ENCODE measurements around the gene FKBP5. TPM values are rescaled to one million over a fixed set of nuclear protein-coding genes. Genes with fewer than 3 reads are reported as not detected.

FKBP5 gene
- total RNA-seq, 4 donors from 2014 or later: 65.0 to 273 (median 103) TPM

GRCh38 chr6:35728683-35729678 is 40.3 kb upstream of the FKBP5 start:
- Histone ChIP-seq H3K4me1 (peaks cover 87 to 100% (median 90%) of the 10 kb centered on the region in 3 donors), H3K9me3 (no peaks in the 10 kb centered on the region), H3K27me3 (no peaks in the 10 kb centered on the region), H3K36me3 (no peaks in the 10 kb centered on the region), H3K4me3 (peak overlapping the region in 3 of 4 donors; percentile 41 to 73 (median 53)), H3K27ac (peak overlapping the region; percentile 99 to 100 (median 100))
- TF ChIP-seq POLR2A (IDR thresholded peaks at IDR 0.05) (peak in 2 of 4 donors; percentile 15 to 33), CTCF (IDR thresholded peaks at IDR 0.05) (peak in 3 of 6 experiments; percentile 9 to 38 (median 11))
- intact Hi-C loops (cut with DNase I): loop anchor here (5.0 kb wide), 2 partner anchors 37 to 127 kb away; no protein-coding TSS in a partner anchor
- DNase-seq: no peak
- 34 to 62% methylated on average over 5 to 6 of the region's 12 CpGs for WGBS, 2 donors

GRCh38 chr6:35727935-35728682 is 39.4 kb upstream of the FKBP5 start:
- Histone ChIP-seq H3K4me3 (peak overlapping the region; percentile 34 to 73 (median 47)), H3K9me3 (no peaks in the 10 kb centered on the region), H3K4me1 (peaks cover 83 to 100% (median 87%) of the 10 kb centered on the region in 3 donors), H3K36me3 (no peaks in the 10 kb centered on the region), H3K27ac (peak overlapping the region; percentile 99 to 100 (median 100)), H3K27me3 (no peaks in the 10 kb centered on the region)
- intact Hi-C loops (cut with DNase I): loop anchor here (5.0 kb wide), 2 partner anchors 36 to 126 kb away; no protein-coding TSS in a partner anchor
- 0 to 43% methylated on average over 1 to 13 of the region's 57 CpGs for WGBS, 2 donors
- DNase-seq: peak; percentile 84
- TF ChIP-seq CTCF (IDR thresholded peaks at IDR 0.05) (peak in 1 of 6 experiments; percentile 17), POLR2A (IDR thresholded peaks at IDR 0.05) (peak in 2 of 4 donors; percentile 48 to 86)

- Histone ChIP-seq H3K27me3 (no peaks in the 10 kb centered on the region), H3K27ac (peak overlapping the region; percentile 99 to 100 (median 100)), H3K4me3 (peak overlapping the region; percentile 34 to 73 (median 47)), H3K36me3 (no peaks in the 10 kb centered on the region), H3K9me3 (no peaks in the 10 kb centered on the region), H3K4me1 (peaks cover 76 to 100% (median 87%) of the 10 kb centered on the region in 3 donors)
- intact Hi-C loops (cut with DNase I): loop anchor here (5.0 kb wide), 2 partner anchors 35 to 125 kb away; no protein-coding TSS in a partner anchor
- 1 to 7% methylated on average over 17 to 19 of the region's 29 CpGs for WGBS, 2 donors
- DNase-seq: no peak
- TF ChIP-seq POLR2A (IDR thresholded peaks at IDR 0.05) (peak in 1 of 4 donors; percentile 92), CTCF (IDR thresholded peaks at IDR 0.05) (peak in 2 of 6 experiments; percentile 4 to 6)
Measured at GRCh38 chr6:35727231-35727934, 38.7 kb upstream of the FKBP5 start.

- Histone ChIP-seq H3K4me3 (peak overlapping the region in 3 of 4 donors; percentile 2 to 73 (median 53)), H3K36me3 (no peaks in the 10 kb centered on the region), H3K9me3 (no peaks in the 10 kb centered on the region), H3K27me3 (no peaks in the 10 kb centered on the region), H3K27ac (peak overlapping the region; percentile 99 to 100 (median 100)), H3K4me1 (peaks cover 68 to 100% (median 84%) of the 10 kb centered on the region in 3 donors)
- DNase-seq: no peak
- 18 to 44% methylated on average over 8 to 9 of the region's 11 CpGs for WGBS, 2 donors
- peak in 2 of 4 donors; percentile 44 to 55 for TF ChIP-seq POLR2A (IDR thresholded peaks at IDR 0.05)
- TF ChIP-seq CTCF (IDR thresholded peaks at IDR 0.05): peak in 1 of 6 experiments; percentile 7
- intact Hi-C loops (cut with DNase I): loop anchor here (5.0 kb wide), 2 partner anchors 34 to 124 kb away; no protein-coding TSS in a partner anchor
Measured at GRCh38 chr6:35725721-35726438, 37.2 kb upstream of the FKBP5 start.

All from esophagus squamous epithelium (tissue), 5 donors.